CD8-positive, alpha-beta memory T cell (primary cell): Measurements from ENCODE around the gene ELMO1. TPM values are rescaled to one million over a fixed set of nuclear protein-coding genes. Genes with fewer than 3 reads are reported as not detected.

ENCODE experiments used
- CTCF ChIA-PET: fragments of 350-600 bp; sonication (Branson Sonifier 250); formaldehyde crosslinking; loops from one replicate; lab custom pipeline; 2021; ENCODE audit warnings: antibody characterized with exemption; lab: Charles Lee
- POLR2A ChIA-PET: fragments of 350-600 bp; sonication (Branson Sonifier 250); formaldehyde crosslinking; loops from one replicate; lab custom pipeline; 2021; ENCODE audit warnings: antibody characterized with exemption; lab: Charles Lee
- DNase-seq, 5 donors: peaks; one replicate each; pipeline versions ENCODE4 v3.0.0 to v3.0.0-alpha.2; 2020 to 2022; ENCODE audit warnings: mixed read lengths in 1 of 5
- H3K27ac ChIP-seq: one replicate; pipeline ENCODE4 v1.7.0; 2013; ENCODE audit warnings: low read depth, mild to moderate bottlenecking, low read length, moderate library complexity
- H3K27me3 ChIP-seq: 2 replicates; pipeline ENCODE4 v1.7.0; 2013; ENCODE audit warnings: low read length, mild to moderate bottlenecking; ENCODE audit not compliant: insufficient read depth, poor library complexity, severe bottlenecking
- H3K36me3 ChIP-seq: 2 replicates; pipeline ENCODE4 v1.7.0; 2013; ENCODE audit warnings: mild to moderate bottlenecking, low read length, moderate library complexity; ENCODE audit not compliant: insufficient read depth
- H3K4me1 ChIP-seq: 2 replicates; pipeline ENCODE4 v1.7.0; 2013; ENCODE audit warnings: mild to moderate bottlenecking, low read length, moderate library complexity; ENCODE audit not compliant: insufficient read depth
- H3K4me3 ChIP-seq: 2 replicates; pipeline ENCODE4 v1.7.0; 2013; ENCODE audit warnings: mild to moderate bottlenecking, low read length
- H3K9me3 ChIP-seq: 2 replicates; pipeline ENCODE4 v1.7.0; 2013; ENCODE audit warnings: mild to moderate bottlenecking, low read length
- H3K27ac Mint-ChIP-seq, 8 donors: one replicate each; pipeline ENCODE4 v1.8.0; 2020 to 2021; ENCODE audit warnings: mixed read lengths in 8 of 8, mild to moderate bottlenecking in 6 of 8, inconsistent platforms in 3 of 8, moderate library complexity in 3 of 8
- H3K27me3 Mint-ChIP-seq, 2 donors: one replicate each; pipeline ENCODE4 v1.8.0; 2020 to 2021; ENCODE audit warnings: mixed read lengths in 2 of 2, mild to moderate bottlenecking in 1 of 2, moderate library complexity in 1 of 2
- H3K36me3 Mint-ChIP-seq, 3 donors: one replicate each; pipeline ENCODE4 v1.8.0; 2020 to 2021; ENCODE audit warnings: mixed read lengths in 3 of 3, inconsistent platforms in 1 of 3, mild to moderate bottlenecking in 1 of 3
- H3K4me1 Mint-ChIP-seq, 3 donors: one replicate each; pipeline ENCODE4 v1.8.0; 2020 to 2021; ENCODE audit warnings: mixed read lengths in 3 of 3, inconsistent platforms in 1 of 3, mild to moderate bottlenecking in 1 of 3
- H3K4me3 Mint-ChIP-seq, 7 donors: one replicate each; pipeline ENCODE4 v1.8.0; 2020 to 2021; ENCODE audit warnings: mixed read lengths in 7 of 7, mild to moderate bottlenecking in 6 of 7, moderate library complexity in 4 of 7, inconsistent platforms in 2 of 7
- H3K9me3 Mint-ChIP-seq, 5 donors: one replicate each; pipeline ENCODE4 v1.8.0; 2020 to 2022; ENCODE audit warnings: mixed read lengths in 5 of 5, mild to moderate bottlenecking in 3 of 5, moderate library complexity in 2 of 5, inconsistent platforms in 1 of 5
- polyA plus RNA-seq: library from polyadenylated mRNA; unstranded; fragments of 300-500 nt; fragmentation: Illumina TruSeq; gene quantifications from one replicate; pipeline ENCODE4 v1.2.3, GENCODE V29; 2021
- total RNA-seq, 2 experiments: library from RNA; stranded (reverse); gene quantifications; one replicate each; pipeline ENCODE4 v1.2.3, GENCODE V29; 2021

ELMO1 gene
- total and polyA plus RNA-seq, 3 experiments from 2014 or later = 65.6 to 74.4 (median 66.2) TPM

DNA sequence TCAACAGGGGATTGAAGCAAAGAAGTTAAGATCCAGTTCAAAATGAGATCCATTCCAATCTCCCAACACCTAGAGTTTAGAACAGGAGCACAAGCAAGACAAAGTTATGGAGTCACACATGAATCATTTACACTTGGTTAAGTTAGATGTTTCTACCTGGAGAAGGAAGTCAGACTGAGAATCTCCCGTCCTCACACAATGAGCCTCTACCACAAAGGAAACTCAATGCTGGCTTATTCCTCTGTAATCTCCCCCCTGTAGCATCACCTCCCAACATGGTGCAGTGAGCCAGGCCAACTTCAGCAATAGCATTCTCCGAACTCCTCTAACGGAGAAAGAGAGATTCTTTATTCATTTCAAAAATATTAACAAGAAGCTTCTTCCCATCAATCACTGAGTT lies 82.2 kb downstream of the ELMO1 start:
- ChIA-PET CTCF (no interaction called here), POLR2A (no interaction called here)
- Histone ChIP-seq H3K4me1 (peaks cover 46% of the 10 kb centered on the region), H3K4me3 (no peak overlapping the region), H3K9me3 (no peaks in the 10 kb centered on the region), H3K36me3 (no peaks in the 10 kb centered on the region), H3K27ac (no peak overlapping the region), H3K27me3 (no peaks in the 10 kb centered on the region)
- peak overlapping the region in 2 of 7 donors; percentile 1 to 5 for H3K4me3 Mint-ChIP-seq
- no peaks in the 10 kb centered on the region for H3K9me3 Mint-ChIP-seq
- H3K27ac Mint-ChIP-seq = peak overlapping the region in 1 of 8 donors; percentile 25
- peaks cover 0 to 5% (median 0%) of the 10 kb centered on the region in 3 donors for H3K36me3 Mint-ChIP-seq
- peaks cover 55 to 71% (median 68%) of the 10 kb centered on the region in 3 donors for H3K4me1 Mint-ChIP-seq
- no peak for DNase-seq
- H3K27me3 Mint-ChIP-seq = no peaks in the 10 kb centered on the region

DNA sequence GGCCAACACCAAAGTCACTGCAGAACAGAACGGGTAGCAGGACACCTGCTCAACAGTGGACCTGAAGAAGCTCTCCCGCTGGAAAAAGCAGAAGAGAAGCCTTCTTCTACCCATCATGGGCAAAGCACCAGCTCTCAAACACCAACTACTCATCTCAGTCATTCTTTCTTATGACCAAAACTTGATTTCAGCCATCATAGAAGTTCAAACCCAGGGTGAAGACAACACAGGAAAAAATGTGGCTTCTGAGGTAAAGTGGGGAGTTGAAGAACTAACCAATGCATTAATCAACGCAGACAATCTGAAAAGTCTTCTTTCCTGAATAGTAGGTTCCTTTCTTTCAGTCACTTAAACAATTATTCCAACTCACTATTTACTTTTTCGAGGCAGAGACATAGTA lies 83.3 kb downstream of the ELMO1 start:
- H3K27me3 Mint-ChIP-seq = no peaks in the 10 kb centered on the region
- H3K4me3 ChIP-seq = no peak overlapping the region
- H3K4me3 Mint-ChIP-seq = peak overlapping the region in 2 of 7 donors; percentile 0 to 5
- peak in 2 of 5 donors; percentile 11 to 14 for DNase-seq
- H3K27me3 ChIP-seq = no peaks in the 10 kb centered on the region
- ChIA-PET CTCF (interaction anchor here (1.5 kb wide), 1 partner anchor 82 kb away, joined by 4 read pairs; no protein-coding TSS in a partner anchor), POLR2A (no interaction called here)
- H3K36me3 Mint-ChIP-seq = peaks cover 0 to 5% (median 0%) of the 10 kb centered on the region in 3 donors
- H3K36me3 ChIP-seq = no peaks in the 10 kb centered on the region
- H3K9me3 ChIP-seq = no peaks in the 10 kb centered on the region
- no peaks in the 10 kb centered on the region for H3K9me3 Mint-ChIP-seq
- no peak overlapping the region for H3K27ac ChIP-seq
- peaks cover 58 to 76% (median 75%) of the 10 kb centered on the region in 3 donors for H3K4me1 Mint-ChIP-seq
- H3K4me1 ChIP-seq = peaks cover 48% of the 10 kb centered on the region
- peak overlapping the region in 1 of 8 donors; percentile 54 for H3K27ac Mint-ChIP-seq

DNA sequence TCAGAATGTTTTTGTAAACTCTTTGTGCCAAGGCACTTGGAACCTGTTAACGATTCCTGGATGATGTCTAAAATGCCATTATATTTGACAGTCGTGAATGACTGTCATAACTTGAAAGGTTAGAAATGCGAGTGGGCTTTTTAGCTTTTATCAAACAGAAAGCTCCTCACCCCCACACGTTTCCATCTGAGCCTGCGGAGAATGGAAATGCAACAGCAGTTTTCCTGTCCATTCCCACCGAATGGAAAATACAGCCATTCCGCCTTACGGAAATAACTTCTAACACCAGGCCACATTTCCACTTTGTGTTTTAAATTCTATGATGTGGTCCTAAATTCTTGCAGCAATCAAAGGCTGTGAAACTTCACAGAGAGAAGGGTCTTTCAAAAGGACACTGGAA lies 83.8 kb downstream of the ELMO1 start:
- no peak overlapping the region for H3K4me3 ChIP-seq
- H3K27me3 ChIP-seq = no peaks in the 10 kb centered on the region
- peaks cover 0 to 2% (median 0%) of the 10 kb centered on the region in 3 donors for H3K36me3 Mint-ChIP-seq
- no peaks in the 10 kb centered on the region for H3K9me3 ChIP-seq
- no peak overlapping the region for H3K27ac Mint-ChIP-seq
- peak overlapping the region in 1 of 7 donors; percentile 52 for H3K4me3 Mint-ChIP-seq
- POLR2A ChIA-PET = no interaction called here
- H3K36me3 ChIP-seq = no peaks in the 10 kb centered on the region
- no peaks in the 10 kb centered on the region for H3K9me3 Mint-ChIP-seq
- CTCF ChIA-PET = interaction anchor here (1.5 kb wide), 1 partner anchor 83 kb away, joined by 4 read pairs; no protein-coding TSS in a partner anchor
- H3K27me3 Mint-ChIP-seq = no peaks in the 10 kb centered on the region
- no peak overlapping the region for H3K27ac ChIP-seq
- DNase-seq = no peak
- peaks cover 63 to 77% (median 77%) of the 10 kb centered on the region in 3 donors for H3K4me1 Mint-ChIP-seq
- peaks cover 53% of the 10 kb centered on the region for H3K4me1 ChIP-seq

DNA sequence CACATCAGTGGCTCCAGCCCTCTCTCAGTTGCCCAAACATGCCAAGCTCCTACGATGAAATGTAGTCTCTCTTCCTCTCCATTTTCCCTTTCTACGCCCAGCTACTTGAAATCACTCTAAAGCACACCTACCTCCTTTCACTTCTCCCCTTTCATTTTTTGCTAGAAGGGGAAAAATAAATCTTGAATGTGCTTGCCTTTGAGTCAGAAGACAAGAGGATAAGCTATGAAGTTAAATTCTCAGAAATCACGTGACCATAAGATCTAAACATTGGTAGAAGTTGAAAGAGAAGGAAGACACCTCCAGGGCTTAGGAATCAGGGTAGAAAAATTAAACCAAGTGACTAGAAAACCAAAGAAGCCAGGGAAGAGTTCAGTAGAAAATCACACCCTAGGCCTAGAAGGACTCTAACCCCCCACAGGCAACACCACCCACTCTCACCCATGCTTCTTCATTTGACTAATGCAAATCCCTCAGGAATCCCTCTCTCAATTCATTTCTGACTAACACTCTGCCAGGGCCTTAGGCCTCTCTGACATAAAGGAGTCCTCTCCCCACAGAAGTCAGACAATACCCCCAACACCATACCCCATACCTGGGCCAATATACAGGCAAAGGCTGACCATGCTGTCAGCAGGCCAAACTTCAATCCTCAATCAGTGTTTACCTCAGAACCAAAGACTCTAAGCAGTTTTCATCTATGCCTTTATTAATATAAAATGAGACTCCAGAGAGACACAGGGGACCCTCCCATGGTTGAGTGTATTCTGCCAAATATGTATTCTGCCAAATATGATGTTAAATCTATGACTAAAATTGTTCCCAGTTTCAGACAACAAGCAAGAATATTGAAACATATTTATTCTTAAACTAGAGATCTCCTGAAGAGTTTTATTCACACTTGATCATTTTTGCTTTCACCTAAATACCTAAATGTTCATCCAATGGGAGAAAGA lies 84.8 kb downstream of the ELMO1 start:
- Histone ChIP-seq H3K36me3 (no peaks in the 10 kb centered on the region), H3K27ac (no peak overlapping the region), H3K4me1 (peaks cover 58% of the 10 kb centered on the region), H3K27me3 (no peaks in the 10 kb centered on the region), H3K9me3 (no peaks in the 10 kb centered on the region), H3K4me3 (no peak overlapping the region)
- Mint-ChIP-seq H3K4me3 (peak overlapping the region in 3 of 7 donors; percentile 0 to 15 (median 8)), H3K27ac (peak overlapping the region in 1 of 8 donors; percentile 15), H3K9me3 (no peaks in the 10 kb centered on the region), H3K36me3 (no peaks in the 10 kb centered on the region), H3K4me1 (peaks cover 64 to 85% (median 80%) of the 10 kb centered on the region in 3 donors), H3K27me3 (no peaks in the 10 kb centered on the region)
- ChIA-PET POLR2A (no interaction called here), CTCF (interaction anchor here (1.5 to 1.8 kb wide), 2 partner anchors 12 to 84 kb away, joined by 4 to 5 read pairs; no protein-coding TSS in a partner anchor)
- DNase-seq = peak in 1 of 5 donors; percentile 13

DNA sequence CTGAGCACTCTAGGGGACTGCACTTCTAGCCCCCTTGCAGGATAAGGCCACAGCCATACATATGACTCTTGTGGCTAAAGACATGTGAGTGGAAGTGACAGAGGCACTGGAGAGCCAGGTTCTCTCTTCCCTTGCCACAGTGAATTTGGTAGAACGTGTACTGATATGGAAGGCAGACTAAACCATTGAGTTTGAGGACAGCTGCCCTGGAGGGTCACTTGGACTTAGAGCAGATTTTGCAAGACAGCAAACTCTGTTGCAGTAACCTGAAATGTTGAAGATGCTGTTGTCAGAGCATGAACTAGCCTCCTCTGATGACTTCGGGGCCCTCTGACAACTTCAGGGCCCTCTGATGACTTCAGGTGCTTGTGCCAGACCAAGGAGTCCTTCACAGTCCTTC lies 85.9 kb downstream of the ELMO1 start:
- H3K27ac ChIP-seq = no peak overlapping the region

DNA sequence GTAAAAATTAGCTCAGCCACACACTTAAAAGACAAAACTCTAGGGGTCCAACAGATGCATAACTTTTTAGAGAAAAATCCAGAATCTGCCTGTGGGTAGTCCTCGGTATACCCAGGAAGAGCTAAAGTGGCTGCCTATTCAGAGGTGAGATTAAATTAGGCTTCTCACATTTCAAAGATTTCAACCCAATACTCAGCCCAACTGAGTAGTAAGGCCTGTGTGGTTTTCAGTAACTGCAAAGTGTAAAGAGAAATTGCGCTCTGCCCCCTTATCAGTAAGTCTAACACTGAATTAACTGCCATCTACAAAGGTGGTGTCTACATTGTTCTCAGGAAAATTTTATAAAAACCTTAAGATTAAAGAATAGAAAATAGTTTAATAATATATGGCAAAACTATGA lies 88.2 kb downstream of the ELMO1 start:
- H3K27ac Mint-ChIP-seq = peak overlapping the region in 5 of 8 donors; percentile 6 to 77 (median 53)
- Histone ChIP-seq H3K27ac (no peak overlapping the region), H3K4me1 (peaks cover 47% of the 10 kb centered on the region), H3K4me3 (no peak overlapping the region), H3K36me3 (no peaks in the 10 kb centered on the region), H3K9me3 (no peaks in the 10 kb centered on the region), H3K27me3 (no peaks in the 10 kb centered on the region)
- ChIA-PET POLR2A (no interaction called here), CTCF (interaction anchor here (0.8 to 1.4 kb wide), 3 partner anchors 13 to 76 kb away, joined by 3 read pairs; no protein-coding TSS in a partner anchor)
- H3K4me3 Mint-ChIP-seq = peak overlapping the region in 5 of 7 donors; percentile 20 to 58 (median 36)
- H3K27me3 Mint-ChIP-seq = no peaks in the 10 kb centered on the region
- H3K36me3 Mint-ChIP-seq = no peaks in the 10 kb centered on the region
- peaks cover 46 to 83% (median 74%) of the 10 kb centered on the region in 3 donors for H3K4me1 Mint-ChIP-seq
- DNase-seq = no peak
- no peaks in the 10 kb centered on the region for H3K9me3 Mint-ChIP-seq

More for the DNA sequence above, 85.9 kb downstream of the ELMO1 start:
- Mint-ChIP-seq H3K4me3 (peak overlapping the region in 1 of 7 donors; percentile 8), H3K9me3 (no peaks in the 10 kb centered on the region), H3K27ac (peak overlapping the region in 4 of 8 donors; percentile 25 to 47 (median 37)), H3K36me3 (no peaks in the 10 kb centered on the region), H3K27me3 (no peaks in the 10 kb centered on the region), H3K4me1 (peaks cover 59 to 92% (median 81%) of the 10 kb centered on the region in 3 donors)
- peaks cover 58% of the 10 kb centered on the region for H3K4me1 ChIP-seq
- no peaks in the 10 kb centered on the region for H3K36me3 ChIP-seq
- CTCF ChIA-PET = interaction anchor here (1.8 kb wide), 1 partner anchor 11 kb away, joined by 5 read pairs; no protein-coding TSS in a partner anchor
- no peaks in the 10 kb centered on the region for H3K9me3 ChIP-seq
- H3K4me3 ChIP-seq = no peak overlapping the region
- POLR2A ChIA-PET = no interaction called here
- H3K27me3 ChIP-seq = no peaks in the 10 kb centered on the region
- no peak for DNase-seq

DNA sequence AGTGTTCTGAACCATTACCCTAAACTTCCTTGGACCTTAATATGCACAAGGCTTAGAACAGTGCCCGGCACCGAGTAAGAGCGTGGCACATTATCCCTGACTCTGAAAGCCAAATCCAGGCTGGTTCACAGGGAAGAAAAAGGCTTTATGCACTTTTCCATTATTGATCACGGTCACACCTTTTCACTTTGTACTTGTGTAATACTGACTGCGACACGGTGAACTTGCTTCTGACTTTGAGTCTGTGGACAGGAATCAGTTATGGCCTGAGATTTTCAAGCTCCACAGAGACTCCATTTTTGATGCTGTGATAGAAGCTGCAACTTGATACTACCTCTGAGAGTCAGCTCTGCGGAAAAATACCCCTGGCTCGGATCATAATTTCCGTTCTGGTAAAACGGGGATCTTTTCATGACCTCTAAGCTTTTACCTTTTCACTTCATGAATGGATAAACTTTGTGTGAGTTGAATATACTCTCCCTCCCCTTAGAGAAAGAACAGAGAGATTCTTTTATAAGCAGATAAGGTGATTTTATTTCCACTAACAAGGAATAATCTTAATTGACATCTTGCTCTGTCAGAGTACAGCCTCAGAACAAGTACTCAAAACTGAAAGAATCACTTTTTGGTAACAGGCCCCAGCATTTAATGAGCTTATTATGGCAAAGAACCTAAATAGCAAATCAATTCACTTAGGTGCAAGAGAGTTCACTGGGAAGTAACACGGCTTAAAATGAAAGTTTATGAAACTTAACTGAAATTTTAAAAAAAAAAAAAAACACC lies 88.8 kb downstream of the ELMO1 start:
- Mint-ChIP-seq H3K4me1 (peaks cover 46 to 83% (median 74%) of the 10 kb centered on the region in 3 donors), H3K36me3 (no peaks in the 10 kb centered on the region), H3K4me3 (peak overlapping the region in 6 of 7 donors; percentile 20 to 58 (median 40)), H3K27ac (peak overlapping the region in 5 of 8 donors; percentile 6 to 77 (median 53)), H3K27me3 (no peaks in the 10 kb centered on the region), H3K9me3 (no peaks in the 10 kb centered on the region)
- H3K27me3 ChIP-seq = no peaks in the 10 kb centered on the region
- ChIA-PET CTCF (interaction anchor here (0.8 to 1.3 kb wide), 2 partner anchors 13 to 75 kb away, joined by 3 read pairs; no protein-coding TSS in a partner anchor), POLR2A (no interaction called here)
- no peak overlapping the region for H3K4me3 ChIP-seq
- no peaks in the 10 kb centered on the region for H3K9me3 ChIP-seq
- H3K36me3 ChIP-seq = no peaks in the 10 kb centered on the region
- no peak for DNase-seq
- peaks cover 47% of the 10 kb centered on the region for H3K4me1 ChIP-seq
- H3K27ac ChIP-seq = no peak overlapping the region
